Measurements from ENCODE around the gene MOV10L1.
"Not testable (repeated sequence)": the region's sequence is repeated elsewhere in the genome, so short reads cannot be mapped to it uniquely, and the experiment has no call there.

Gene MOV10L1

DNA sequence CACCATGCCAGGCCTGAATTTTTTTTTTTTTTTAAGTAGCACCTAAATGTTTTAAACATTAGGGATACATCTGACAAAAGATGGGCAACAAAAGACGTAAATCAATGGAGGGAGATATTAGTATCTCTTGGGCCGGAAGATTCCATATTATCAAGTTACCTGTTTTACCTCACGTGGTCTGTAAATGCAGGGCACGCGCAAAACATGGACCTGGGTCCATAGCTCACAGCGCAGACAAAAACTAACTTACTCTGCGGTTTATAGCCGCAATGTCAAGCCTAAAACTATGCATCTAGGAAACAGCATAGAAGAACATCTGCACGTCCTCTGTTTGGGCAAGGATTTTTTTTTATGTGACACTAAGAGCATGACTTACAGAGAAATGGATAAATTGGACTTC, 49.2 kb downstream of the MOV10L1 start:
- DNase-seq (ENCODE audit: low spot score): no peak

DNA sequence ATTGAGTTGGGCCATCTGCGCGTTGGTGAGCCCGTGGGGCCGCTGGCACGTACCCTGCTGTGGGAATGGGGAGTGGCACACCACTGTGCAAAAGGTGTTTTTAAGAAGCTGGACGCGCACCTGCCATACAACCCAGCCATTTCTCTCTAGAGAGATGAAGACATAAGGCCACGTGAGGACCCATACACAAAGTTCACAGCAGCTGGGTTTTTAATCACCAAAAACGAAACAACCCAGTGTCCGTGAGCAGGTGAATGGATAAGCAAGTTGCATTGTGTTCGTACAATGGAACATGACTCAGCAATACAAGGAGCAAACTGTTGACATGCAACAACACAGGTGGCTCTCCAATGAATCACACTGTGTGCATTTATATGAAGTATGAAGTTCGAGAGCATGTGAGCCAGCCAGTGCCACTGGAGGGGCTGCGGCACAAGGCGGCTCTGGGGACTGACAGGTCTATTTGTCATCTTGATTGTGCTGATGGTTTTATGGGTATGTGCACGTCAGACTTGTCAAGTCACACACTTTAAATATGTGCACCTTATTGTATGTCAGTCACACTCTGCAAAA, 50.1 kb downstream of the MOV10L1 start:
- no peak for DNase-seq (ENCODE audit: low spot score)

DNA sequence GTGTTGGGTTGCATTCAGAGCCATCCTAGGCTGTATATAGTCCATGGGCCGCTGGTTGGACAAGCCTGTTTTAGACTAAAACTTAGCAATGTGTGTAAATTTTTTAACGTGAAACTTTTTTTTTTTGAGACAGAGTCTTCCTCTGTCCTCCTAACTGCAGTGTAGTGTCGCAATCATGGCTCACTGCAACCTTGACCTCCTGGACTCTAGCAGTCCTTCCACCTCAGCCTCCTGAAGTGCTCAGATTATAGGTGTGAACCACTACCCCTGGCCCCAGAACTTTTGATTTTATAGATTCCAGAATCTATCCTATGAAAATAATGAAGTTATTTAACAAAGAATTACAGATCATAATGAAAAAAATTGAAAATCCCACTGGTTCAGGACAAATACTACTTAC, 50.8 kb downstream of the MOV10L1 start:
- DNase-seq (ENCODE audit: low spot score): no peak

DNA sequence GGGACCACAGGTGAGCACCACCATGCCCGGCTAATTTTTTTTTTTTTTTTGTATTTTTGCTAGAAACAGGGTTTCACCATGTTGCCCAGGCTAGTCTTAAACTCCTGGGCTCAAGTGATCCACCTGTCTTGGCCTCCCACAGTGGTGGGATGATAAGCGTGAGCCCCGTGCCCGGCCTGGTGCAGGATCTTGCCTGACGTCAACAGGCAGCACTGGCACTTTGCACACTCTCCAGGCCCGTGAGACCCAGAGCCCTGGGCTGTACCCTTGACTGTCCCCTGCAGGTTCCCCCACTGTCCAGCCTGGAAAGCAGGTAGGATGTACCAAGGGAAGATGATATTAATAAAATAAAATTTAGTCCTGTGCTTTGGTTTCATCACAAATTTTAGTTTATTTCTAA, 51.7 kb downstream of the MOV10L1 start:
- DNase-seq (ENCODE audit: low spot score): no peak

DNA sequence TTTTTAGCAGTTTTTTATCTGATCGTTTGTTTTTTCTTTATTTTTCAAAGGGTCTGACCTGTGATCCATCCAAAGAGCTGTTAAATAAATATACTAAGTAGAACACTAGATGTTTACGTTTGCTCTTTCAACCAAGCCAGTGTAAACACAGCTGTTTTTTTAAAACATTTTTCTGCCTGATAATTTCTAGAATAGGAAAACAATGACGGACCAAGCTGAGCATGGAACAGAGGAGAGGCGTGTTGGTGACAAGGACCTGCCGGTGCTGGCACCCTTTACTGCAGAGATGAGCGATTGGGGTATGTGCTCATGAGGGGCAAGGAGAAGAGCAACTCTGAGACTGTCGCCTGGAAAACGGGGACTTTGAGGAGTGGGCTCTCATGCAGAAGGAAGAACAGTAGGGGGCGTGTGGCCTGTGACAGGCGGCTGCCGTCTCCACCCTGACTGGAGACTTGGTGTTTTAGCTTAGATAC, 52.1 kb downstream of the MOV10L1 start:
- DNase-seq (ENCODE audit: low spot score): no peak

DNA sequence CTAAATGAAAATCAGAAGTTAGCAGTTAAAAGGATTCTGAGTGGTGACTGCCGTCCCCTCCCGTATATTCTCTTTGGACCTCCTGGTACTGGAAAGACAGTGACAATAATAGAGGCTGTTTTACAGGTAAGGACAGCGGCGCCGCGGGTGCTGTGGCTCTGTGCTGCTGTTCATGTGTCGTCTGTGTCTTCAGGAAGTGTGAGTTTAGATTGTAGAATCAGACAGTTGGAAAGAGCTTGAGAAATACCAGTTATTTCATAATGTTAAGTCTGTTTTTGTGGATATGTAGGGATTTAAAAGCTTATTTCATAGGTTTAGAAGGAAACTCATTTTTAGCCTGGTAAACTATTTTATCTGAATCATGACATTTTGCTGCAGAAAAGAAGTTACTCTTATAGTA, 53.3 kb downstream of the MOV10L1 start:
- DNase-seq (ENCODE audit: low spot score): no peak

DNA sequence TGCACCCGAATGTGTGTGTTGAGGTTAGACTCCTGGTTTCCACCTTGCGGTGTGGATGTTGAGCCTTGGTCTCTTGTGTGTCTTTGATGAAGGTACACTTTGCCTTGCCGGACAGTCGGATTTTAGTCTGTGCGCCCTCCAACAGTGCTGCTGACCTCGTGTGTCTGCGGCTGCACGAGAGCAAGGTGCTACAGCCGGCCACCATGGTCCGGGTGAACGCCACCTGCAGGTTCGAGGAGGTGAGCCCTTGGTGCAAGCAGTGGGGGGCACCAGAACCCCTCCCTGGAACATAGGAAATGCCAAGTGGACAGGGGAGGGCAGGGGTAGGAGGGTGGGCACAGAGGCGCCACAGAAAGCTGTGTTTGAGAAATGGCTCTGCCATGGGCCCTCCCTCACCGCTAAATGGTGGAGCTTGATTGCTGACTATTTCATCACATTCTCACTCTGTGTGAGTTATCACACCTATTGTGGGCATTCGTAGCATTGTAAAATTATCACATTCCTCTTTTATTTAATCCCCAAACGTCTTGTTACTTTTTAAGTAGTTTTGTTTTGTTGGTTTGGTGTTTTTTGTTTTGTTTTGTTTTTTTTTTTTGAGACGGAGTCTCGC, 54.3 kb downstream of the MOV10L1 start:
- DNase-seq (ENCODE audit: low spot score): no peak

DNA sequence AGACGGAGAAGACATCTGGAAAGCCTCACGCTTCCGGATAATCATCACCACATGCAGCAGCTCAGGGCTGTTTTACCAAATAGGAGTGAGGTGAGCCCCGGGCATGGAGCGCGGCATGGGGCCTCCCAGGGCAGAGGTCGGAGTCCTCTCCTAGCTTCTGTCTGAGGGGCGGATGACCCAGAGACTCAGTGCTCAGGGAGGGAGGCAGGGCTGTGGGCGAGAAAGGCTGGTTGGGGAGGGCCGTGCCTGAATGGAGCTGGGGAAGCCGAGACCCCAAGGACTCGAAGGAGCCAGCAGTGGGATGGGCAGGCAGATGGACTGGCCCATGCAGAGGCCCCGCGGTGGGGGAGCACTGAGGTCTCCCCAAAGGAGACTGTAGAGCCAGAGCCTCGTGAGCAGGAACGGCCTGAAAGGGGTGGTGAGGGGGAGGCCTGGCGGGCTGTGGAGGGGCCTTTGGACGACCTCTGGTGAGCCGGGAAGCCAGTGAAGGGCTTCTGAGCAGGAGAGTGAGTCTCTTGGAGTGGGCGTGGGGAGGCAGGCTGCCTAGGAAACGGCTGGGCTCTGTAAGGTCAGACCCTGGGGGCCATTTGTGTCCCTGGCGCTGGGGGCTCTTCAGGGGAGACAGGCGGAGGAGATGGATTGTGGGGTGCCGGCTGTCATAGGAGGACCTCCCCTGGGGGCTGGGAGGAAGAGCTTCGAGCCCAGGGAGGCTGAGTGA, 56.1 kb downstream of the MOV10L1 start:
- no peak for DNase-seq (ENCODE audit: low spot score)

DNA sequence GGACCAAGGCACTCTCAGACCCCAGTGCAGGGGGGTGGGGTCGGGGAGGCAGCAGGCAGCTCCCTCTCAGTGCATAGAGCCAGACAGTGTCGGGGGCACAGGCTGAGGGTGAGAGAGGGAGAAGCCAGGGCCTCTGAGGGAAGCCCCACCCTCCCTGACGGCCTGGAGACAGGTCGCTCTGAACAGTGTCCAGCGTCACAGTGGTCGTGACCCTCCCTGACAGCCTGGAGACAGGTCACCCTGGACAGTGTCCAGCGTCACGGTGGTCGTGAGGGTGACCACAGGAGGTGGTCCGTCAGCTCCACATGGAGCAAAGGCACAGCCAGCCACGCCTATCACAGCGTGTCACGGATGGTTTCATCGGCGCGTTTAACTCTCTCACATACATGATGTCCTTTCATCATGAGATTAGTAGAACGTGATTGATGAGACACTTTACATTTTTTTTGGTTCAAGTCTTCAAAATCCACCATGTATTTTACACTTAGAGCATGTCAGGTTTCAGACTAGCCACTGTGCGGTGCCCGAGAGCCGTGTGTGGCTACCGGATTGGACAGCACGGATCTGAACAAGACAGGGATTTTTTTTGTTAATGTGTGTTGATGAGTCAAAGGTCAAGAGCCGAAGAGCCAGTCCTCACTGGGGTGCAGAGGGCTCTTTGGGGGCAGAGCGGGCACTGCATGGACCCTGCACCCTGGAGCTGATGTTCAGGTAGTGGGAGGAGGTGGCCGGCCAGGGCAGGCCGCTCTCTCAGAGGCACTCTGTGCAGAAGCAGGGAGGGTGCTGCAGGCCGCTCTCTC, 56.8 kb downstream of the MOV10L1 start:
- DNase-seq (ENCODE audit: low spot score): peak; percentile 63

DNA sequence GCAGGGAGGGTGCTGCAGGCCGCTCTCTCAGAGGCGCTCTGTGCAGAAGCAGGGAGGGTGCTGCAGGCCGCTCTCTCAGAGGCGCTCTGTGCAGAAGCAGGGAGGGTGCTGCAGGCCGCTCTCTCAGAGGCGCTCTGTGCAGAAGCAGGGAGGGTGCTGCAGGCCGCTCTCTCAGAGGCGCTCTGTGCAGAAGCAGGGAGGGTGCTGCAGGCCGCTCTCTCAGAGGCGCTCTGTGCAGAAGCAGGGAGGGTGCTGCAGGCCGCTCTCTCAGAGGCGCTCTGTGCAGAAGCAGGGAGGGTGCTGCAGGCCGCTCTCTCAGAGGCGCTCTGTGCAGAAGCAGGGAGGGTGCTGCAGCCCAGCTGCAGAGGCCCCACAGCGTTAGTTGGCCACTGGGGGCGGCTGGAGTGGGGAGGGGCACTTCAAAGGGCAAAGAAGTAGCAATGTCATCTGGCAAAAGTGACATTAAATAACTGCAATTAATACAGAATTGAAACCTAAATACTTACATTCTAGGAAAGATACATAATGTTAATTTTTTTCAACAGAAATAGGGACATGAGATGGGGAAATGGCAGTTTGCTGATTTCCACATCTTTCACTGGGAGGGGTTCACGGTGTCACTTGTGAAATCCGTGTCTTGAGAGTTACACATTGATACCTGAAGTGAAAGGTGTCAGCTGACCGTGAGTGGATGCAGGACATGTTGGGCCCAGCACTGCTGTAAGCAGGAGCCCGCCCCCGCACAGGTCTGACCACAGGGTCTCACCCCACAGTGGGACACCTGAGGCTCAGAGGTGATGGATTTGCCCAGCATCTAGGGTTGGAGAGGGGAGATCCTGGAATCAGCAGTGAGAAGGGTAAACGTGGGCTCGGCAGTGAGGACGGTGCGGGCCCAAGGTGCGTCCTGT, 57.7 kb downstream of the MOV10L1 start:
- DNase-seq (ENCODE audit: low spot score): not testable (repeated sequence)

DNA sequence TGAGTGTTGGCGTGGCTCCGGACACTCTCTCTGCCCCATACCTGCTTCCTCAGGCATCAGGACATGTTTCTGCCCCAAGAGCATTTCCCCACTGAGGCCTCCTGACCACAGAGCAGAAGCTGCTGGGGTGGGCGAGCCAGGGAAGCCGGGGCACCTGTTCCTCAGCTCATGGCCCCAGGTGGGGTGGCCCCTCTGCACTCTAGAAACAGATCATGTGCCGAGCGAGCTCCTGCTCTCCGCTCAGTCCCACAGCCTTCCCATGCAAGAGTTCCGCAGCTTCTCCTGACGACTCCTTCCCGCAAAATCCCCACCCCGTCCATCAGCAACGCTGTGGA, 58.3 kb downstream of the MOV10L1 start:
- DNase-seq (ENCODE audit: low spot score): no peak

DNA sequence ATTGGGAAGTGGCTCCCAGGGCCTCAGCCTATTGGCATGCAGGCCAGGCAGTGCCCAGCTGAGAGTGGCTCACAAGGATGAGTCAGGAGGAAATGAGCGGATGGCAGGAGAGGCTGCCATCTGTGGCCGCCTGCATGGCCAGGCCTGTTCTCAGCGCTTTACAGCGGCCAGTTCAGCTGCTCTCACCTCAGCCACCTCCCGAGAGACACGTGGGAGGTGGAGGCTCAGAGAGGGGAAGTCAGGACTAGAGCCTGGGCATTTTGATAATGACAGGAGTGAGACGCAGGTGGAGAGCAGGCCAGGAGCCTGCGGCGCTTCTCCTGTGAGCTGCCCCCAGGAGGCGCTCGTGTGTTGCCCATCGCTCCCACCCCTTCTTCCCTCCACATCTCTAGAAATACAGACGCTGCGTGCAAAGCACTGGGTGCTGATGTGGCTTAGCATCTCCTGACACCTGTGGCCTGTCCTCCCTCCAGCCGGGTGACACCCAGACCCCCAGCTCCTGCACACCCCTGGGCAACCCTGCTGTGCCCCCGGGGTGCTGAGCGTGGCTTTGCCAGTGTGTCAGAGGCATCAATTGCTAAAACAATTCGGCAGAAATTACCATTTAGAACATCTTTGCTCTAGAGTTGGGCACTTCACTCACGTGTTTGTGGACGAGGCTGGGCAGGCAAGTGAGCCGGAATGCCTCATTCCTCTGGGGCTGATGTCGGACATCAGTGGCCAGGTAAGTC, 59.4 kb downstream of the MOV10L1 start:
- DNase-seq (ENCODE audit: low spot score): peak; percentile 80

DNA sequence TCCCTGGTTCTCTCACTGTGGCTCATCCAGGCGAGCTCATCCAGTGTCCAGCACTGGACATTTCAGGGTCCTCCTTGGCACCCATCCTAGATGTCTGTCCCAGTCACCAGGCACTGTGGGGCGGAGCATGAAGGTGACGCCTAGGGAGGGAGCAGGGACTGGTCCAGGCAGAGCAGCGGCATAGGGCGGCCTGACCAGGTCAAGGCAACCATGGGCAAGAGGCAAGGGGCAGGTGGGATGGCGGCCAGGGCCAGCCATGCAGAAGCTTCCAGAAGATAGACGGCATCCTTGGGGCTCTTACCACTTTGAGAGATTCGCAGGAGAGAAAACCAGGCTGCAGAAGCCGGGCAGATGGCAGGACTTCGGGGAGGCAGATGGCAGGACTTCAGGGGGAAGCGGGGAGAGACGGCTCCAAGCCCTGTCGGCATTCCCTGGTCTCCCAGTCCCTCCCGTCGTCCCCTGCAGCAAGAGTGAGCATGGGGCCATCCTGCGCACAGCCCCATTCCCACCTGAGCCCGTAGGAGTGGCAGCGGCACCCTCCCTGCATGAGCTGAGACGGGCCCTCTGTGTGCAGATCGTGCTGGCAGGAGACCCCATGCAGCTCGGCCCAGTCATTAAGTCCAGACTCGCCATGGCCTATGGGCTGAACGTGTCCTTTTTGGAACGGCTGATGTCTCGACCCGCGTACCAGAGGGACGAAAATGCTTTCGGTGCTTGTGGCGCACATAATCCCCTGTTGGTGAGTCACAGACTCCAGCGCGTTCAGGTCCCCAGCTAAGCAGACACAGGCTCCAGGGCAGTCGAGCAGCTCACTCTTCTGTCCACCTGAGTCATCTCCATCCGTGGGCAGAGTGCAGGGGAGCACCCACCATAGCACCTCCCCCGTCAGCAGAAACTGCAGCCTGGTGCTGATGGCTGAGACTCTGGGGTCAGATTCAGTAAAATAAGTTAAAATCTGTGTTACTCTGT, 60.6 kb downstream of the MOV10L1 start:
- DNase-seq (ENCODE audit: low spot score): no peak

DNA sequence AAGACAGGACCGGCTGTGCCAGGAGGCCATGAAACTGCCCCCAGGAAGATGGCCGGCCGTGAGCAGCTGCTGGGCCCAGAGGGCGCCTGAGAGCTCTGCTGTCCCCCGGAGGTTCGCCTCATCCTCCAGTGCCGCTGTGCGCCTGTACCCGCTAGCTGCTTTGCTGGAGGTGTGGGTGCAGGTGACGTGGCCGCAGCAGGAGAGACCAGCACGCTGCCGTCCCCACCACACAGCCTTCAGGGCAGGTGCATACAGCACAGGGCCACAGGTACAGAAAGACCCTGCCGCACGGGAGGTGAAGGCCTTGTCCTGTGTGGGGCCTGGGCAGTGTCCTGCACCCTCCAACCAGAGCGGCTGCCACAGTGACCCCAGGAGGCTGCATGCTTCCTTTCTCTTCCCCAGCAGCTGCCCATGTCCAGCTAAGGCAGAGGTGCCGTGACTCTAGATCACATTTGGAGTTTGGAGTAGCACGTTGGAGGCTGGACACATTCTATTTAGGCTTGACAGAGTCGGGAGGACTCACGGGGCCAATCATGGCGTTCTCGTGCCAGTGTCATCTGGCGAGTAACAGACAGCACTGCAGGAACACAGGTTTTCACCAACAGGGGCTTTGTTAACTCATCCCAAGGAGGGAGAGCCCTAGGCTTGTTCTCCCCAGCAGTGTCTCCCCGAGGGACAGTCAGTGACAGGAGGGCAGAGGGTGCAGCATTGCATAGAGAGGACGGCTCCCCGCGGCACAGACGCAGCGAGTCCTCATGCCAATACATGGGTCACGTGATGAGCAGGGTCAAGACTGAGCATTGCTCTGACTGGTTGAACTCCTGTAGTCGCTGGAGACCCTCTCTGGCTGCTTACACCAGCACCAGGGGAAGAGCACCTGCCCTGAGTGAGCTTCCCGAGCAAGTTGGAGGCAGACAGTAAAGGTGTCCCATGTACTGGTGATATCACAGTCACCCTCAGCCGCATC, 62.0 kb downstream of the MOV10L1 start:
- DNase-seq (ENCODE audit: low spot score): no peak

DNA sequence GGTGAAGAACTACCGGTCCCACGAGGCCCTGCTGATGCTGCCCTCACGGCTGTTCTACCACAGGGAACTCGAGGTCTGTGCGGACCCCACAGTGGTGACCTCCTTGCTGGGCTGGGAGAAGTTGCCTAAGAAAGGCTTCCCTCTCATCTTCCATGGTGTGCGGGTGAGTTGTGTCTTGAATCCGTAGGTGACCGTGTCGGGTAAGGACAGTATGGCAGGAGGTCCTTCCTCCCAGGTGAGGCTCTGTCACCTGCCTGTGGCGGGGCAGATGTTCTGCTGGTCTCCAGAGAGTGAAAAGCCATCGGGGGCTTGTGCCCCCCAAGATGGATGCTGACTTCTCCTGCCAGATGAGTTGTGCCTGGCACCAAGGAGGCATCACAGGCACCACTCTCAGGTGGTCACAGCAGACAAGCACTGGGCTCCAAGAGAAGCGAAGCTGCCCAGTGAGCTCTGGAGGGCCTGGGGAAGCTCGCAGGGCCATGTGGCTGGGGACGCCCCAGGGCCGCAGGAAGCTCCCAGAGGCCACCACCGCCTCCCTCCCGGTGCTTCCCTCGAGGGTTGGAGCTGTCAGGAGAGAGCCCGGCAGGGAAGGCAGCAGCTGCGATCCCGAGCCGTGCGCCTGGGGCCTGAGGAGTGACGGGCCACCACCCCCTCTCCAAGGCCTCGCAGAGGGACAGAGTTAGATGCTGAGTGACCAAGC, 63.4 kb downstream of the MOV10L1 start:
- DNase-seq (ENCODE audit: low spot score): no peak

DNA sequence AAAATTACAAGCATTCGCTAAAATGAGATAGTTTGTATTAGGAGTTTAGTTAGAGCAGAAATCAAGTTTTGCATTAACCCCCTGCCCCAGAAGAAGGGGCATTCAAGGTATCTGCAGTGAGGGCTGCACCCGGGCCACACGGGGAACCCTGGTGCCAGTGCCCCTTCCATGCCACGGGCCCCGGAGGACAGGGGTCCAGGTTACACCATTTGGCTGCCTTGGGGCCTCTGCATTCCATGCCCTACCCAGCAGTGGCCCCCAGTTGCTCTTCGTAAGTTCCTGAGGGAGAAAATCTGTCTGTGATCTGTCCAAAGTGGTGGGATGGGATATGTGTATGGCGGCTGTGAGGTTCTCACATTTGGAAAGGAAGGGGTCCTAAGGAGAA, 63.9 kb downstream of the MOV10L1 start:
- DNase-seq (ENCODE audit: low spot score): no peak

DNA sequence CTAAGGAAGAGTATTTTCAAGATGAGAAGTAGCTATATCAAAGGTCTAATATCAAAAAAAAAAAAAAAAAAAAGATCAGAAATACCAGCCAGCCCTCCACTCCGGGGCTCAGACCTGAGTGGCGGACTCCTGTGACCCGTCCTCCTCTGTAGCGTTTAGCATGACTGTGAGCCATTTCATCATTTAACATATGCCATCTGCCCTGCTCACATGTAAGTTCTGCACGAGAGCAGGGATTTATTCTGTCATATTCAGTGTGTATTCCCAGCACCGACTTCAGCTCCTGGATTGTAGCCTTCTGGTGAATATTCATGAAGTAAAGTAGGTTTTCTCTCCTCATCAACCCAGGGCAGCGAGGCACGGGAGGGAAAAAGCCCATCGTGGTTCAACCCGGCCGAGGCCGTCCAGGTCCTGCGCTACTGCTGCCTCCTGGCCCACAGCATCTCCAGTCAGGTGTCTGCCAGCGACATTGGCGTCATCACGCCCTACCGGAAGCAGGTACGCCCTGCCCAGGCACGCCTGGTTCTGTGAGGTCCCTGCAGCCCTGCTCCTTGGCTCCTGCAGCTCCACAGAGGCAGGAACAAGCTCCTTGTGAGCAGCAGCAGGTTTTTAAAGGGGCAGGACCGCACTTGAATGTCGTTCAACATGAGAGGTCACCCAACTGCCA, 68.0 kb downstream of the MOV10L1 start:
- no peak for DNase-seq (ENCODE audit: low spot score)

DNA sequence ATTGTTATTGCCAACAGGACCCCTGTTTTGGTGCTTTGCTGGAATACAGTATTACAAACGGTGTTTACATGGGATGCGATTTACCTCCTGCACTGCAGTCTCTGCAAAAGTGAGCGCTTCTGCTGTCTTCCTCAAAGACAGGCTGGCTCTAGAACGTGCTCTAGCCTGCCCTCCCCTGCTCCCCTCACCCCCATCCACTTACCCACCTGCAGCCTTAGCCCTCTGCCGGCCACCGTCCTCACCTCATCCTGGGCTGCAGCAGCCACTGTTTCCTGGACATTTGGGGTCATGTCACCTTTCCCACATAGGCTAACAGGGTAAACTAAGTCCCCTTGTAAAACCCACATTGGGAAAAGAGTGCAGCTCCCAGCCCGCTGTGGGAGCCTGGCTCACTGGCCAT, 71.1 kb downstream of the MOV10L1 start:
- no peak for DNase-seq (ENCODE audit: low spot score)

Measured in COLO829 (cell line).